OCI-LY3 (cell line): ENCODE results near the gene NOLC1.

Experiments used
- H2AFZ ChIP-seq: fragments of 200-600, 300-600 bp; shearing (Covaris generic); 2 replicates; pipeline ENCODE4 v1.6.0; 2014; ENCODE audit warnings: antibody characterized with exemption, low read depth, low read length
- H3K27ac ChIP-seq: fragments of 200-600, 300-600 bp; sonication (generic); 2 replicates; pipeline ENCODE4 v1.5.1; 2014; ENCODE audit warnings: mild to moderate bottlenecking, low read length, moderate library complexity, mixed read lengths
- H3K27me3 ChIP-seq: fragments of 200-600, 300-600 bp; sonication (generic); 2 replicates; pipeline ENCODE4 v1.6.1; 2014; ENCODE audit warnings: low read depth, low read length, mixed read lengths
- H3K36me3 ChIP-seq: fragments of 200-600, 300-600 bp; sonication (generic); replicated peaks from 2 replicates; pipeline ENCODE3; 2014; ENCODE audit warnings: low read depth, low read length, mixed read lengths
- H3K4me1 ChIP-seq: fragments of 300-600, 200-600 bp; sonication (generic); 2 replicates; pipeline ENCODE4 v1.6.1; 2014; ENCODE audit warnings: low read length, mixed read lengths
- H3K4me2 ChIP-seq: fragments of 200-600, 300-600 bp; sonication (generic); 2 replicates; pipeline ENCODE4 v1.6.1; 2014; ENCODE audit warnings: low read length, mixed read lengths
- H3K4me3 ChIP-seq: fragments of 300-600, 200-600 bp; sonication (generic); 2 replicates; pipeline ENCODE4 v1.5.1; 2014; ENCODE audit warnings: antibody characterized with exemption, mild to moderate bottlenecking, low read length, moderate library complexity
- H3K79me2 ChIP-seq: fragments of 300-600, 200-600 bp; shearing (Covaris generic); 2 replicates; pipeline ENCODE4 v1.6.1; 2014; ENCODE audit warnings: mild to moderate bottlenecking, low read length, mixed read lengths
- H3K9ac ChIP-seq: fragments of 300-600, 200-600 bp; shearing (Covaris generic); 2 replicates; pipeline ENCODE4 v1.6.0; 2014; ENCODE audit warnings: mild to moderate bottlenecking, low read length, moderate library complexity
- H3K9me3 ChIP-seq: fragments of 200-600, 300-600 bp; shearing (Covaris generic); 2 replicates; pipeline ENCODE4 v1.6.1; 2014; ENCODE audit warnings: low read length, mixed read lengths; ENCODE audit not compliant: insufficient read depth
- H4K20me1 ChIP-seq: fragments of 200-600, 300-600 bp; sonication (generic); 2 replicates; pipeline ENCODE4 v1.6.1; 2016; ENCODE audit warnings: low read length, mixed read lengths; ENCODE audit not compliant: insufficient read depth
- EZH2phosphoT487 ChIP-seq: fragments of 200-600 bp; shearing (Covaris generic); IDR thresholded peaks from 2 replicates; pipeline ENCODE4 v1.6.1; 2018; ENCODE audit warnings: antibody characterized with exemption, mixed run types, low read depth
- TF ChIP-seq, protein P1 (sequence below): fragments of 200-600, 300-600 bp; sonication (generic); IDR thresholded peaks from 2 replicates; pipeline ENCODE4 v1.5.1; 2014; ENCODE audit warnings: antibody characterized with exemption, low read length, low read depth

The NOLC1 gene

DNA sequence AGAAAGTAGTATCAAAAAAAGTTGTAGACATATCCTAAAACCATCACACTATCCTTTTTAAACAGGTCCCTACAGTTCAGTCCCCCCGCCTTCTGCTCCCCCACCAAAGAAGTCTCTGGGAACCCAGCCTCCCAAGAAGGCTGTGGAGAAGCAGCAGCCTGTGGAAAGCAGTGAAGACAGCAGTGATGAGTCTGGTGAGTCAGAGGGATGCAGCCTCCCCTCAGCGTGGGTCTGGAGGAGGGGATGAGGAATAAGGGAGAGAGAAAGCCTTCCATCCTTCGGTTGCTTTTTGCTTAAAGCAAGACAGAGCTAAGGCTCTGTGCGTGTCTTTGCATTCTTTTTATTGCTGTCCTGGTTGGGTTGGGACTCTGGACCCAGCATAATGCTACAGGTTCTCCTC is 7.6 kb downstream of the NOLC1 start:
- H3K36me3 ChIP-seq, result peaks cover 57% of the 10 kb centered on the region

DNA sequence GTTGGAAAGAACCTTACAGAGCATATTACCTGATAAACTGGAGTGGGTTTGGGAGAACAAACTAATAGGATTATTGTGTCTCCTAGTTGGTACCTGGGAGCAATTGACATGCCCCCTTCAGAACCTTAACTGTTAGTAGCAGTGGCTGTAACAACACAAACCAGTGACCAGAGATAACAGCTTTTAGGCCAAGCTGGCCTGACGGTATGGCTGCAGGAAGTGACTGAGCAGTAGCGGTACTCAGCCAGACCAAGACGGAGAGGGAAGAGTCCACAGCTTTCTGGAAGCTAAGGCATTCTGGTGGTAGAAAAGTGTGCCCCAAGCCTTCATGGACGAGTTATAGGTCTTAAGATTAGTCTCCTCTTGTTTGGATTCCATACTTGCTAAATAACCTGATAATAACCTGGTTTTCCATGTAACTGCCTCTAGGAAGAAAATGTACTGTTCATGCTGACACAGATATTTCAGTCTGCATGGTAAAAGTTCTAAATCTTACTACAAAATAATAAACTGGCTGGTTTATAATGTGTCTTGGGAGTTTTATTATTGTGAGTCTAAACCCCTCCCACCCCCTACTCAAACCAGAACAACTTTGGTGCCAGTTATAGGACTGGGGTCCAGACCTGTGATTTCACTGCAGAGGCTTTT is 11.3 kb downstream of the NOLC1 start:
- Histone ChIP-seq H3K36me3 (peaks cover 39% of the 10 kb centered on the region), H3K27ac (no peak overlapping the region), H3K4me2 (no peak overlapping the region), H3K27me3 (no peaks in the 10 kb centered on the region), H2AFZ (no peak overlapping the region), H3K9ac (no peak overlapping the region), H3K4me1 (no peaks in the 10 kb centered on the region), H3K79me2 (no peaks in the 10 kb centered on the region), H3K4me3 (no peak overlapping the region), H4K20me1 (no peaks in the 10 kb centered on the region), H3K9me3 (no peaks in the 10 kb centered on the region)
- no peak for TF ChIP-seq EZH2phosphoT487
- TF ChIP-seq, protein P1, sequence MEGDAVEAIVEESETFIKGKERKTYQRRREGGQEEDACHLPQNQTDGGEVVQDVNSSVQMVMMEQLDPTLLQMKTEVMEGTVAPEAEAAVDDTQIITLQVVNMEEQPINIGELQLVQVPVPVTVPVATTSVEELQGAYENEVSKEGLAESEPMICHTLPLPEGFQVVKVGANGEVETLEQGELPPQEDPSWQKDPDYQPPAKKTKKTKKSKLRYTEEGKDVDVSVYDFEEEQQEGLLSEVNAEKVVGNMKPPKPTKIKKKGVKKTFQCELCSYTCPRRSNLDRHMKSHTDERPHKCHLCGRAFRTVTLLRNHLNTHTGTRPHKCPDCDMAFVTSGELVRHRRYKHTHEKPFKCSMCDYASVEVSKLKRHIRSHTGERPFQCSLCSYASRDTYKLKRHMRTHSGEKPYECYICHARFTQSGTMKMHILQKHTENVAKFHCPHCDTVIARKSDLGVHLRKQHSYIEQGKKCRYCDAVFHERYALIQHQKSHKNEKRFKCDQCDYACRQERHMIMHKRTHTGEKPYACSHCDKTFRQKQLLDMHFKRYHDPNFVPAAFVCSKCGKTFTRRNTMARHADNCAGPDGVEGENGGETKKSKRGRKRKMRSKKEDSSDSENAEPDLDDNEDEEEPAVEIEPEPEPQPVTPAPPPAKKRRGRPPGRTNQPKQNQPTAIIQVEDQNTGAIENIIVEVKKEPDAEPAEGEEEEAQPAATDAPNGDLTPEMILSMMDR, result no peak

More for the DNA sequence above, 7.6 kb downstream of the NOLC1 start:
- peaks cover 33% of the 10 kb centered on the region for H3K79me2 ChIP-seq
- peaks cover 8% of the 10 kb centered on the region; the same call in 1 of the 2 replicates for H4K20me1 ChIP-seq
- H3K9me3 ChIP-seq, result no peaks in the 10 kb centered on the region
- H3K4me1 ChIP-seq, result no peaks in the 10 kb centered on the region
- no peak overlapping the region for H2AFZ ChIP-seq
- no peak overlapping the region for H3K4me3 ChIP-seq
- no peak overlapping the region for H3K27ac ChIP-seq
- no peak for TF ChIP-seq EZH2phosphoT487
- TF ChIP-seq, protein P1, result no peak
- no peak overlapping the region for H3K4me2 ChIP-seq
- H3K9ac ChIP-seq, result no peak overlapping the region
- no peaks in the 10 kb centered on the region for H3K27me3 ChIP-seq

DNA sequence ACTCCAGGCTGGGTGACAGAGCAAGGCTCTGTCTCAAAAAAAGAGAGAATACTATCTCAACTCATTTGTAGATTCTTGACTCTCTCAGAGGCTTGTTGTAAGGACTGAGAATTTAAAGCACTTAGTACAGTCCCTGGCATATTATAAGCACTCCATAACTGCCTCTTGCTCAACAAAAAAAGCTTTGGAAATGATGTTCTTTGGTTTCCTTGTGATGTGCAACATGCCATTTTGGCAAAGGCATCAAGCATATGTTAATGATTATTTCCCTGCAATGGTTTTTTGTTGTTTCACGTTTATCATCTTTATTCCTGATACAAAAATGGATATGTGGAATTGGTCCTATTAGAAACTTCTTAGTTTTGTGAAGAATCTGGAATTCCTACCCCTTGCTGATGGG is 15.7 kb downstream of the NOLC1 start:
- no peaks in the 10 kb centered on the region for H4K20me1 ChIP-seq
- TF ChIP-seq EZH2phosphoT487, result no peak
- no peaks in the 10 kb centered on the region for H3K79me2 ChIP-seq
- no peaks in the 10 kb centered on the region for H3K4me1 ChIP-seq
- H3K9me3 ChIP-seq, result no peaks in the 10 kb centered on the region
- no peaks in the 10 kb centered on the region for H3K27me3 ChIP-seq
- H3K9ac ChIP-seq, result no peak overlapping the region
- H2AFZ ChIP-seq, result no peak overlapping the region
- peaks cover 6% of the 10 kb centered on the region for H3K36me3 ChIP-seq
- H3K4me2 ChIP-seq, result no peak overlapping the region
- H3K4me3 ChIP-seq, result no peak overlapping the region
- no peak overlapping the region for H3K27ac ChIP-seq

DNA sequence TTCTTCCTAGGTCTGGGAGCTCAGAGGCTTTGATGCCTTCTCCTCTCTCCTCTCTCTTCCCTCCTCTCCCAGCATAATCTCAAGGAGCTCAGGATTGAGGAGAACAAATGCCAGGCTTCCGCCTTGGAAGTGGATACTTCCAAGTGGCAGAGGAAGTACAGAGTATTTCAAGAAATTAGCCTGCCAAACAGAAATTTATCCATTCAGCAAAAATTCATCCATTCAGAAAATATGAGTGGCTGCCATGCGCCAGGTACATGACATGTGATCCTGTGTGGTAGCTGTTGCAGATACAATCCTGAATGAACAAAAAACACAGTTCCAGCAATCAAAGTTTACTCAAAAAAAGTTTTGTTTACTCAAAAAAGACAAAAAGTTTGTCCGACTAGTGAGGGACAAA is 18.4 kb downstream of the NOLC1 start:
- Histone ChIP-seq H3K9ac (no peak overlapping the region), H3K36me3 (no peaks in the 10 kb centered on the region), H2AFZ (no peak overlapping the region), H3K4me2 (no peak overlapping the region), H3K4me3 (no peak overlapping the region), H3K4me1 (no peaks in the 10 kb centered on the region), H3K9me3 (no peaks in the 10 kb centered on the region), H4K20me1 (no peaks in the 10 kb centered on the region), H3K79me2 (no peaks in the 10 kb centered on the region), H3K27me3 (no peaks in the 10 kb centered on the region), H3K27ac (no peak overlapping the region)
- no peak for TF ChIP-seq EZH2phosphoT487
- TF ChIP-seq, protein P1, result no peak
